PC-9 (cell line): ENCODE data around the gene DYNC2H1. TPM values are rescaled to one million over a fixed set of nuclear protein-coding genes. Genes with fewer than 3 reads are reported as not detected.

Experiments used
- BruUV-seq: library from RNA; stranded (reverse); fragments of 400-500 nt; replicated peaks from 2 replicates; lab custom pipeline; 2021; lab: Mats Ljungman, UMichigan
- CTCF ChIA-PET: fragments of 300-600 bp; sonication (Branson Sonifier 250); formaldehyde crosslinking; loops from one replicate; lab custom pipeline; 2022; ENCODE audit warnings: antibody characterized with exemption; lab: Charles Lee
- POLR2A ChIA-PET: fragments of 300-600 bp; sonication (Branson Sonifier 250); formaldehyde crosslinking; loops from one replicate; lab custom pipeline; 2022; ENCODE audit warnings: antibody characterized with exemption; ENCODE audit not compliant: unreplicated experiment; lab: Charles Lee
- DNase-seq, 2 experiments: peaks; one replicate each; pipeline versions ENCODE4 v3.0.0 to v3.0.0-alpha.2; 2015 to 2022; ENCODE audit warnings: mixed read lengths in 1 of 2
- H2AFZ ChIP-seq: fragments of 200-600 bp; sonication (generic); 2 replicates; pipeline ENCODE4 v1.8.1; 2017; ENCODE audit warnings: antibody characterized with exemption
- H3F3A ChIP-seq: fragments of 200-600 bp; sonication (generic); 2 replicates; pipeline ENCODE4 v1.8.1; 2017; ENCODE audit warnings: antibody characterized with exemption, mild to moderate bottlenecking, low read depth; ENCODE audit not compliant: insufficient read depth
- H3K27ac ChIP-seq: fragments of 200-600 bp; sonication (generic); 2 replicates; pipeline ENCODE4 v1.6.1; 2016; ENCODE audit warnings: mixed run types
- H3K27me3 ChIP-seq: fragments of 200-600 bp; sonication (generic); 2 replicates; pipeline ENCODE4 v1.6.1; 2016; ENCODE audit warnings: low read depth, mixed run types; ENCODE audit not compliant: insufficient read depth
- H3K36me3 ChIP-seq: fragments of 200-600 bp; sonication (generic); 2 replicates; pipeline ENCODE4 v1.6.1; 2016; ENCODE audit warnings: low read depth, mixed run types
- H3K4me1 ChIP-seq: fragments of 200-600 bp; sonication (generic); replicated peaks from 2 replicates; pipeline ENCODE4 v1.6.1; 2016; ENCODE audit warnings: mixed run types; ENCODE audit not compliant: insufficient read depth
- H3K4me2 ChIP-seq: fragments of 200-600 bp; sonication (generic); 2 replicates; pipeline ENCODE4 v1.6.1; 2017; ENCODE audit warnings: mixed run types
- H3K4me3 ChIP-seq: fragments of 200-600 bp; sonication (generic); 2 replicates; pipeline ENCODE4 v1.6.1; 2016; ENCODE audit warnings: mixed run types
- H3K79me2 ChIP-seq: fragments of 200-600 bp; sonication (generic); 2 replicates; pipeline ENCODE4 v1.6.1; 2017; ENCODE audit warnings: low read depth, mixed run types
- H3K9me2 ChIP-seq: fragments of 200-600 bp; sonication (generic); 2 replicates; pipeline ENCODE4 v1.8.1; 2017; ENCODE audit warnings: mild to moderate bottlenecking; ENCODE audit not compliant: insufficient read depth
- H3K9me3 ChIP-seq: fragments of 200-600 bp; sonication (generic); 2 replicates; pipeline ENCODE4 v1.8.1; 2016; ENCODE audit warnings: low read depth; ENCODE audit not compliant: insufficient read depth
- H4K20me1 ChIP-seq: fragments of 200-600 bp; sonication (generic); 2 replicates; pipeline ENCODE4 v1.8.1; 2017; ENCODE audit not compliant: insufficient read depth
- EZH2 ChIP-seq: fragments of 200-600 bp; sonication (generic); IDR thresholded peaks from 2 replicates; pipeline ENCODE4 v1.8.0; 2017; ENCODE audit warnings: antibody characterized with exemption, low read depth
- intact Hi-C: fragments of 100-400 bp; cut with micrococcal nuclease; formaldehyde crosslinking; loops from one replicate; pipeline ENCODE4 v1.10.0; 2022; ENCODE audit not compliant: unreplicated experiment
- total RNA-seq: library from RNA; stranded (reverse); gene quantifications from 2 replicates; pipeline ENCODE4 v1.2.3, GENCODE V29; 2021
- TF ChIP-seq, protein P1 (sequence below): fragments of 200-600 bp; sonication (generic); conservative IDR thresholded peaks from 2 replicates; pipeline ENCODE4 v1.6.1; 2017; ENCODE audit warnings: mixed run types, antibody characterized with exemption, mild to moderate bottlenecking, moderate library complexity

Gene DYNC2H1
- total RNA-seq, 1 experiment from 2014 or later = 12.2 TPM

DNA sequence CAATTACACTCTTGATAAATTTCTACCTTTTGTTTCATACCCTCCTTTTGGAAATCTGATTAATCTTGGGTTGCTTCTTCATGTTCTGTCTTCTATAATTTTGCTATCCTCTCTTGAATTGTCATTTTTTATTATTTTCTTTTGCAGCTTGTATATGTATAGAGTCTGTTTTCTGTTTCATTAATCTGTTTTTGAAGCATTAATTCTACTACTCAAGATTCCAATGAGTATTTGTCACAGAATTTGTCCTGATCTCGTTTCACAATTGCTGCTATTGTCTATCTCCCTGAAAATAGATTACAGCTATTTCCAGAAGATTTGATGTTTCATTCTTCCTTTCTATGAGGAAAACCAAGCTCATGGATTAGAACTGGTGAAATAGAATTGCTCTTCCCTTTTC is 406.1 kb downstream of the DYNC2H1 start:
- 0 out of 2 replicates have a peak, but pooled peaks cover 3% of the 10 kb centered on the region for H3K9me2 ChIP-seq
- H3F3A ChIP-seq = no peaks in the 10 kb centered on the region
- DNase-seq = no peak
- no peaks in the 10 kb centered on the region for H3K27me3 ChIP-seq
- H3K4me2 ChIP-seq = no peak overlapping the region
- TF ChIP-seq, protein P1, sequence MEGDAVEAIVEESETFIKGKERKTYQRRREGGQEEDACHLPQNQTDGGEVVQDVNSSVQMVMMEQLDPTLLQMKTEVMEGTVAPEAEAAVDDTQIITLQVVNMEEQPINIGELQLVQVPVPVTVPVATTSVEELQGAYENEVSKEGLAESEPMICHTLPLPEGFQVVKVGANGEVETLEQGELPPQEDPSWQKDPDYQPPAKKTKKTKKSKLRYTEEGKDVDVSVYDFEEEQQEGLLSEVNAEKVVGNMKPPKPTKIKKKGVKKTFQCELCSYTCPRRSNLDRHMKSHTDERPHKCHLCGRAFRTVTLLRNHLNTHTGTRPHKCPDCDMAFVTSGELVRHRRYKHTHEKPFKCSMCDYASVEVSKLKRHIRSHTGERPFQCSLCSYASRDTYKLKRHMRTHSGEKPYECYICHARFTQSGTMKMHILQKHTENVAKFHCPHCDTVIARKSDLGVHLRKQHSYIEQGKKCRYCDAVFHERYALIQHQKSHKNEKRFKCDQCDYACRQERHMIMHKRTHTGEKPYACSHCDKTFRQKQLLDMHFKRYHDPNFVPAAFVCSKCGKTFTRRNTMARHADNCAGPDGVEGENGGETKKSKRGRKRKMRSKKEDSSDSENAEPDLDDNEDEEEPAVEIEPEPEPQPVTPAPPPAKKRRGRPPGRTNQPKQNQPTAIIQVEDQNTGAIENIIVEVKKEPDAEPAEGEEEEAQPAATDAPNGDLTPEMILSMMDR = no peak
- no peak for TF ChIP-seq EZH2
- no peaks in the 10 kb centered on the region for H4K20me1 ChIP-seq
- POLR2A ChIA-PET = no interaction called here
- H3K4me3 ChIP-seq = no peak overlapping the region
- CTCF ChIA-PET = no interaction called here
- BruUV-seq = no TSS peak
- H2AFZ ChIP-seq = no peak overlapping the region
- no peaks in the 10 kb centered on the region for H3K4me1 ChIP-seq
- H3K27ac ChIP-seq = no peak overlapping the region
- no peaks in the 10 kb centered on the region for H3K9me3 ChIP-seq
- H3K79me2 ChIP-seq = no peaks in the 10 kb centered on the region
- no peaks in the 10 kb centered on the region for H3K36me3 ChIP-seq
- intact Hi-C loops = no loop called here

DNA sequence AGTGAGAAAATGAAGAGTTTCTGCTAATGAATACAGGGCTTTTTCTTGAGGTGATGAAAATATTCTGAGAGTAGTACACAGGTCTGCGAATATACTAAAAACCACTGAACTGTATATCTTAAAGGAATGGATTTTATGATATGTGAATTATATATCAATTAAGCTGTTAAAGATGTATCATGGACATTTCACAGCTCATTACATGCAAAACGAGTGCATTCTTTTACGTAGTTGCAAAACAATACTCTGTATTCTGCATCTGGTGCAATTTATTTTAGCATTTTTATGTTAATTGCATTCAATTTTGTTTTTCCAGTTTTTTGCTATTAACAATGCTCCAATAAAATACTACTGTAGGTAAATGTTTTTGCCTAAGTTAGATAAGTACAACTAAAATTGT is 411.6 kb downstream of the DYNC2H1 start:
- peaks cover 18% of the 10 kb centered on the region for H3K4me1 ChIP-seq
- H3K4me2 ChIP-seq = no peak overlapping the region
- no peaks in the 10 kb centered on the region; the same call in 1 of the 2 replicates for H3K9me3 ChIP-seq
- H3K9me2 ChIP-seq = no peaks in the 10 kb centered on the region
- no peak for DNase-seq
- ChIA-PET POLR2A (no interaction called here), CTCF (no interaction called here)
- no TSS peak for BruUV-seq
- H3K27me3 ChIP-seq = no peaks in the 10 kb centered on the region
- peaks cover 11% of the 10 kb centered on the region for H3F3A ChIP-seq
- TF ChIP-seq EZH2 = no peak
- TF ChIP-seq, protein P1 = no peak
- H3K27ac ChIP-seq = no peak overlapping the region
- H2AFZ ChIP-seq = no peak overlapping the region
- no peaks in the 10 kb centered on the region for H3K36me3 ChIP-seq
- H3K79me2 ChIP-seq = no peaks in the 10 kb centered on the region
- intact Hi-C loops = loop anchor here (10.0 kb wide), 1 partner anchor 1444 kb away; the partner anchor contains the start of gene CASP4
- no peaks in the 10 kb centered on the region for H4K20me1 ChIP-seq
- no peak overlapping the region for H3K4me3 ChIP-seq

DNA sequence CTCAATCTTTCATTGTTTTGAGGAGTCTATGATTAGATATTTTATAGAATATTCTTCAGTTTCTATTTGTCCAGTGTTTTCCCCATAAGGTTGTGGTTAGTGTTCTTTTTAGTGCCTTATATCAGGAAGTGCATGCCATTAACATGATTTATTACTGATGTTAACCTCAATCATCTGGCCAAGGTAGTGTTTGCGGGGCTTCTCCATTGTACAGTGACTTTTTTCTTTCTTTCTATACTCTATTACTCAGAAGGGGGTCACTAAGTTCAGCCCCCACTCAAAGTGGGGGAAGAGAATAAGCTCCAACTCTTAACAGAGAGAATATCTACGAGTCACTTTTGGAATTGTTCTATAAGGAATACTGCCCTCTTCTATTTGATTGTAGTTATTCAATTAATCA is 415.8 kb downstream of the DYNC2H1 start:
- H3K9me3 ChIP-seq = no peaks in the 10 kb centered on the region; the same call in 1 of the 2 replicates
- ChIA-PET CTCF (no interaction called here), POLR2A (interaction anchor here (0.5 kb wide), 1 partner anchor 1610 kb away, joined by 3 read pairs; the partner anchor contains the start of gene CEP126)
- peak overlapping the region; percentile 34 for H3K4me2 ChIP-seq
- H4K20me1 ChIP-seq = no peaks in the 10 kb centered on the region
- no peaks in the 10 kb centered on the region for H3K79me2 ChIP-seq
- no peaks in the 10 kb centered on the region for H3K36me3 ChIP-seq
- intact Hi-C loops = loop anchor here (1.0 to 10.0 kb wide), 3 partner anchors 100 to 1440 kb away; partner anchors contain the start of gene CASP4
- H3K9me2 ChIP-seq = no peaks in the 10 kb centered on the region
- no peaks in the 10 kb centered on the region for H3K27me3 ChIP-seq
- H3K4me1 ChIP-seq = peaks cover 46% of the 10 kb centered on the region
- no peak overlapping the region for H3K4me3 ChIP-seq
- H2AFZ ChIP-seq = peak overlapping the region; percentile 21; the same call in 1 of the 2 replicates
- H3K27ac ChIP-seq = peak overlapping the region; percentile 66
- TF ChIP-seq, protein P1 = no peak
- TF ChIP-seq EZH2 = no peak
- peak; percentile 15 to 86 for DNase-seq
- H3F3A ChIP-seq = peaks cover 12% of the 10 kb centered on the region
- no TSS peak for BruUV-seq
